OCI-LY3 (cell line): ENCODE data around the gene FSTL3.

Experiments used
- H2AFZ ChIP-seq: fragments of 200-600, 300-600 bp; shearing (Covaris generic); 2 replicates; pipeline ENCODE4 v1.6.0; 2014; ENCODE audit warnings: antibody characterized with exemption, low read depth, low read length
- H3K27ac ChIP-seq: fragments of 200-600, 300-600 bp; sonication (generic); 2 replicates; pipeline ENCODE4 v1.5.1; 2014; ENCODE audit warnings: mild to moderate bottlenecking, low read length, moderate library complexity, mixed read lengths
- H3K27me3 ChIP-seq: fragments of 200-600, 300-600 bp; sonication (generic); 2 replicates; pipeline ENCODE4 v1.6.1; 2014; ENCODE audit warnings: low read depth, low read length, mixed read lengths
- H3K36me3 ChIP-seq: fragments of 200-600, 300-600 bp; sonication (generic); replicated peaks from 2 replicates; pipeline ENCODE3; 2014; ENCODE audit warnings: low read depth, low read length, mixed read lengths
- H3K4me1 ChIP-seq: fragments of 300-600, 200-600 bp; sonication (generic); 2 replicates; pipeline ENCODE4 v1.6.1; 2014; ENCODE audit warnings: low read length, mixed read lengths
- H3K4me2 ChIP-seq: fragments of 200-600, 300-600 bp; sonication (generic); 2 replicates; pipeline ENCODE4 v1.6.1; 2014; ENCODE audit warnings: low read length, mixed read lengths
- H3K4me3 ChIP-seq: fragments of 300-600, 200-600 bp; sonication (generic); 2 replicates; pipeline ENCODE4 v1.5.1; 2014; ENCODE audit warnings: antibody characterized with exemption, mild to moderate bottlenecking, low read length, moderate library complexity
- H3K79me2 ChIP-seq: fragments of 300-600, 200-600 bp; shearing (Covaris generic); 2 replicates; pipeline ENCODE4 v1.6.1; 2014; ENCODE audit warnings: mild to moderate bottlenecking, low read length, mixed read lengths
- H3K9ac ChIP-seq: fragments of 300-600, 200-600 bp; shearing (Covaris generic); 2 replicates; pipeline ENCODE4 v1.6.0; 2014; ENCODE audit warnings: mild to moderate bottlenecking, low read length, moderate library complexity
- H3K9me3 ChIP-seq: fragments of 200-600, 300-600 bp; shearing (Covaris generic); 2 replicates; pipeline ENCODE4 v1.6.1; 2014; ENCODE audit warnings: low read length, mixed read lengths; ENCODE audit not compliant: insufficient read depth
- H4K20me1 ChIP-seq: fragments of 200-600, 300-600 bp; sonication (generic); 2 replicates; pipeline ENCODE4 v1.6.1; 2016; ENCODE audit warnings: low read length, mixed read lengths; ENCODE audit not compliant: insufficient read depth
- CTCF ChIP-seq: fragments of 200-600, 300-600 bp; sonication (generic); IDR thresholded peaks from 2 replicates; pipeline ENCODE4 v1.5.1; 2014; ENCODE audit warnings: antibody characterized with exemption, low read length, low read depth
- EZH2phosphoT487 ChIP-seq: fragments of 200-600 bp; shearing (Covaris generic); IDR thresholded peaks from 2 replicates; pipeline ENCODE4 v1.6.1; 2018; ENCODE audit warnings: antibody characterized with exemption, mixed run types, low read depth

FSTL3 gene

DNA sequence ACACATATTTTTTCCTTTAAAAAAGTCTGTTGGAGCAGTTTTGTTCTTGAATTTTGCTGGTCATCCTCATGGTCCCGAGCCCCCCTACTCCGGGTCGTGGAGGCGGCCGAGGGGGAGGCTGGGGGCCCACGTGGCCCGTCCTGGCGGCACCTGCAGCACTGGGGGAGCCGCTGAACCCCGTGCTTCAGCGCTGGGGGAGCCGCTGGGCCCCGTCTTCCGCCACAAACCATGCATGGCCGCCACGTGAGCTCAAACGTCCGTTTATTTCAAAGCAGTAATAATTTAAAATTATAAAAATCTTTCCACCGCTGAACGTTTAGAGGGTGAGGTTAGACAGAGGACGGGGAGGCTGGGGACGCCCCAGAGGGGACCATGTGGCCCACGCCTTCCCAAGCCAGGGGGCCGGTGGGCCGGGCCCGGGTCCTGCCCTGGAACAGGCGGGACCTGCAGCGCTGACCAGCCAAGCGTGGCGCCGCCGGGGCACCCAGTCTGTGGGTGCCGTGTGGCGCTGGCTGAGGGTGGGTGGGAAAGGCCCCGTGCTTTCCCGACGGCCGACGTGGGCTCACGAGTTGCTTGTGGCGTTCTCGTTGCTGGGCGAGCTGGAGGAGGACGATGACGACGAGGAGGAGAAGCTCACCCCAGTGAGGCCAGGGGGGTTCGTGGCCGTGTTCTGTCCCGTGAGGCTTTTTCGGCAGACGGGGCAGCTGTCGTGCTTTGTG, 28.5 kb upstream of the FSTL3 start:
- H3K36me3 ChIP-seq, result peaks cover 53% of the 10 kb centered on the region
- H3K4me3 ChIP-seq, result no peak overlapping the region
- no peaks in the 10 kb centered on the region for H3K27me3 ChIP-seq
- no peak overlapping the region for H3K4me2 ChIP-seq
- no peak overlapping the region for H3K9ac ChIP-seq
- peaks cover 21% of the 10 kb centered on the region for H4K20me1 ChIP-seq
- H3K79me2 ChIP-seq, result peaks cover 20% of the 10 kb centered on the region
- H3K27ac ChIP-seq, result no peak overlapping the region
- TF ChIP-seq EZH2phosphoT487, result no peak
- TF ChIP-seq CTCF, result no peak
- H3K4me1 ChIP-seq, result no peaks in the 10 kb centered on the region
- no peak overlapping the region for H2AFZ ChIP-seq
- no peaks in the 10 kb centered on the region for H3K9me3 ChIP-seq

GRCh38 chr19:648305-648704, 27.9 kb upstream of the FSTL3 start:
- Histone ChIP-seq H3K4me3 (no peak overlapping the region), H3K27me3 (no peaks in the 10 kb centered on the region), H4K20me1 (peaks cover 27% of the 10 kb centered on the region), H3K79me2 (peaks cover 26% of the 10 kb centered on the region), H3K9ac (no peak overlapping the region), H3K27ac (no peak overlapping the region), H2AFZ (no peak overlapping the region), H3K4me2 (no peak overlapping the region), H3K36me3 (peaks cover 59% of the 10 kb centered on the region), H3K9me3 (no peaks in the 10 kb centered on the region), H3K4me1 (no peaks in the 10 kb centered on the region)
- TF ChIP-seq EZH2phosphoT487, result no peak
- no peak for TF ChIP-seq CTCF

DNA sequence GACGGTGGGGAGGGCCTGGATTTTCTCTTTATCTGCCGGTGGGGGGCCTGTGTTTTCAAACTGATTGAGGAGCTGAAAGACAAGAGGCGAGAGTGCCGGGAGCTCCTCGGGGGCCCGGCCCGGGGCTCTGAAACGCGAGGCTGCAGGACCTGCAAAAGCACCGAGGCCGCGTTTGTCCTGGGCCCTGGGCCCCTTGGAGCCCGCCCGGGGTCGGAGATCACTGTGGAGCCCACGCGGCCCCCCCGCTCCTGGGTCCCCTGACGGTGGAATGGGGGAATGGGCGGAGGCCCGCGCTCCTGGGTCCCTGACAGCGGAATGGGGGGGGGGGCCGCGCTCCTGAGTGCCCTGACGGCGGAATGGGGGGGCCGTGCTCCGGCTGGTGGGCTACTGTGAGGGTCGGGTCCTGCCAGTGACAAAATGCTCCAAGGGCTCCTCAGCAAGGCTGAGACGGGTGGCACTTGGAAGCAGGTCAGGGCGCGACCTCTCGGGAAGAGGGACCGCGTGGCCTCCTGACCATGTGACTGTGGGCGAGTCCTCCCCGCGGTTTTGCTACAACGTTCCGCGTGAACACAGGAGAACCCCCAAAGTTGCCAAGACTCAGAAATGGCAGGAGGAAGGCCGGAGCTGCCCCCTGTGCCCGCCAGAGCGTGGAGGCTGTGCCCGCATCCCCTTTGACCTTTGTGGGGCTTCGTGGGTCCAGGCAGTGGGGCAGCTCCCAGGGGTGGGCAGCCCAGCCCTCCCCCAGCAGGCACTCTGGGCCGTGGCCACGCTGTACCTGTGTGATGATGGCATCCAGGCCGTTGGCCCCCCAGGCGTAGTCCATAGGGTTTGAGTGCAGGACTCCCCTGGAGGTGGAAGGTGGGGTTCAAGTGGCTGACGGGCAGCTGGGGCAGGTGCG, 27.0 kb upstream of the FSTL3 start:
- Histone ChIP-seq H3K27ac (no peak overlapping the region), H3K79me2 (peaks cover 35% of the 10 kb centered on the region), H2AFZ (no peak overlapping the region), H3K9ac (no peak overlapping the region), H3K4me1 (no peaks in the 10 kb centered on the region), H3K4me3 (no peak overlapping the region), H3K27me3 (no peaks in the 10 kb centered on the region), H3K36me3 (peaks cover 65% of the 10 kb centered on the region), H3K9me3 (no peaks in the 10 kb centered on the region), H4K20me1 (peaks cover 36% of the 10 kb centered on the region), H3K4me2 (no peak overlapping the region)
- TF ChIP-seq CTCF (no peak), EZH2phosphoT487 (no peak)

DNA sequence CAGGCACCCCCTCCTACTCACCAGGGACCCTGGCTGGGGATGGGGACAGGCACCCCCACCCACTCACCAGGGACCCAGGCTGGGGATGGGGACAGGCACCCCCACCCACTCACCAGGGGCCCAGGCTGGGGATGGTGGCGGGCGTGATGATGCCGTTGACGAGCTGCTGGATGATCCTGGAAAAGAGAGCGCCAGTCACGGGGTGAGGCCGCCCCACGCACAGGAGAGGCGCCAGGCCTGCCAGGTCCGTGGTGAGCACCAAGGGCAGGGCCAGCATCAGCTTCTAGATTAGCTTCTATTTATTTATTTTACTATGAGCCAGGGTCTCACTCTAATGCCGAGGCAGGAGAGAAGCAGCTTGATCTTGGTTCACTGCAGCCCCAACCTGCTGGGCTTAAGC, 26.1 kb upstream of the FSTL3 start:
- Histone ChIP-seq H3K4me1 (no peaks in the 10 kb centered on the region), H3K27me3 (no peaks in the 10 kb centered on the region), H2AFZ (no peak overlapping the region), H3K27ac (no peak overlapping the region), H3K4me3 (no peak overlapping the region), H3K79me2 (peaks cover 44% of the 10 kb centered on the region), H3K4me2 (no peak overlapping the region), H3K9me3 (no peaks in the 10 kb centered on the region), H3K36me3 (peaks cover 59% of the 10 kb centered on the region), H3K9ac (no peak overlapping the region), H4K20me1 (peaks cover 41% of the 10 kb centered on the region)
- no peak for TF ChIP-seq CTCF
- TF ChIP-seq EZH2phosphoT487, result no peak
